ENCODE results near the gene RPL22.

The RPL22 gene

GRCh38 chr1:6199298-6200187, at the start of gene RPL22:
TSS of gene RPL22 (minus strand) at chr1:6199595. CDS start at chr1:6199573, 22 bp downstream.
- FAIRE-seq = peak; percentile 97

DNA sequence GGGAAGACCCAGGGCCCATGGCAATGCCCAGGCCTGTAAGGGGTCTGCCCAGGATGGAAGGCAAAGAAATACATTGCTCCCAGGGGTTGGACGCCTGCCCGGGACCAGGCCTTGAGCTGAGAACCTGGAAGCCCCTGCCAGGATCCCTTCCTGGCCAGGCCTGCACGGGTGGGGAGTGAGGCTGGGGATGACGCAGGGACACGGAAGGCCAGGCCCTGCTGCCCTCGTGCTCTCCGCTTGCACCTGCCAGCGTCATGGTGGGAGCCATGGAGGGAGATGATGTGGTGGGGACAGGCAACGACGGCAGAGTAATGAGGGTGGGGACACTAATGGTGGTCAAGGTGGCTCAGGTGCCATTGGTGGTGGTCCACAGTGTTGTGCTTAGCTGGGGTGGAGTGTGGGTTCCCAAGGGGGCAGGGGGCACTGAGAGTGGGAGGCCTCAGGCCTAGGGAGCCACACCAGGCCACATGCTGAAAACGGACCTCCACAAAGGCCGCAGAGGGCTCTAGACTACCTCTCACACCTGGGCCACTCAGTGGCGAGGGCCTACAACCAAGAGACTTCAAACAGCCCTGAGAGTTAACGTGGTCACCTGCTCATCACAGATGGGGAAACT, 48.9 kb upstream of the RPL22 start:
- FAIRE-seq = no peak
- no peak for DNase-seq (ENCODE audit: extremely low spot score, insufficient read length, low read depth)

More at GRCh38 chr1:6199298-6200187, at the start of gene RPL22:
- peak; percentile 88 for DNase-seq (ENCODE audit: extremely low spot score, insufficient read length, low read depth)

- DNase-seq (ENCODE audit: extremely low spot score, insufficient read length, low read depth) (no peak), FAIRE-seq (no peak)
These were observed 48.3 kb upstream of the RPL22 start for GRCh38 chr1:6247651-6248050.

DNA sequence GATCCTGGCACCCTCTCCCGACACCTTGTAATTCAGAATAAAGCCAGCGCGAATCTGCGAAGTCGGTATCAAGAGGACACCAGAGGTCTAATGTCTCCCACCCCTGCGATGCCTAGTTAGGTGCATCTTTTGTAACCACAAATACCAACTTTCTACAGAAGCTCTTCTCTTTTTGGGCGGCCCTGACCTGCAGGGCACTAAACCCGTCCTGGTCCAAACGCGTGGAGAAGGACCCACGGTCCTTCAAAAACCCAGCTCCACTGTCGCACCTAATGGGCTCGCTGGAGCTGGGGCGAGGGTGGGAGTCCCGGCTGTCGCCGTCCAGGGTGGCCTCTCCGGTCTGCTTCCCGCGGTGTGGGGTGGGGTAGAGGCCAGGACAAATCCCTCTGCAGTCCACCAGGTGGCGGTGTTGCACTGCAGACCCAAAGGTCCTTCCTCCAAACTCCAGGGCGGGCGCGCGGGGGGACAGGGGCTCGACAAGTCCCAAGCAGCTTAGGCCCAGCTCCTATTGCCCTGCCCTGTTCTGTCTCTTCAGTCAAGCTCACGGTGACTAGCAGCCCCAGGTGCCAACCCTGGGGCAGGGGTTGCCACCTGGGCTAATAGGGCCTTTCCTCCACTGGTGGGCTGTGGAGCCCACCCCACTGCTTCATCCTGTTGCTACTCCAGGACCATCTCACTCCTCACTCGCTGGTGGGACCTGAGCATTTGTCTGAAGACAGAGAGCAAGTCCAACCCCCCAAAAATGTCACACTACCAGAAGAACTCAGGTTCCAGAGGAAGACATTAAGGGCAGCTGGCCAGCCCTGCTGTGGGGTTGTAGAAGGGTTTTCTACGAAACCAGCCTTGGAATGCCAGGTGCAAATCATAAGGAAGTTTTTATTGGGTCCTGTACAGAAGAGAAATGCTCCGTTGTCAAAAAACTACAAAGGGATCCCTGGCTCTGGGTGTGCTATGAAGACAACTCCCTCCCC, 47.4 kb upstream of the RPL22 start:
- peak; percentile 78 for FAIRE-seq
- peak; percentile 79 for DNase-seq (ENCODE audit: extremely low spot score, insufficient read length, low read depth)

DNA sequence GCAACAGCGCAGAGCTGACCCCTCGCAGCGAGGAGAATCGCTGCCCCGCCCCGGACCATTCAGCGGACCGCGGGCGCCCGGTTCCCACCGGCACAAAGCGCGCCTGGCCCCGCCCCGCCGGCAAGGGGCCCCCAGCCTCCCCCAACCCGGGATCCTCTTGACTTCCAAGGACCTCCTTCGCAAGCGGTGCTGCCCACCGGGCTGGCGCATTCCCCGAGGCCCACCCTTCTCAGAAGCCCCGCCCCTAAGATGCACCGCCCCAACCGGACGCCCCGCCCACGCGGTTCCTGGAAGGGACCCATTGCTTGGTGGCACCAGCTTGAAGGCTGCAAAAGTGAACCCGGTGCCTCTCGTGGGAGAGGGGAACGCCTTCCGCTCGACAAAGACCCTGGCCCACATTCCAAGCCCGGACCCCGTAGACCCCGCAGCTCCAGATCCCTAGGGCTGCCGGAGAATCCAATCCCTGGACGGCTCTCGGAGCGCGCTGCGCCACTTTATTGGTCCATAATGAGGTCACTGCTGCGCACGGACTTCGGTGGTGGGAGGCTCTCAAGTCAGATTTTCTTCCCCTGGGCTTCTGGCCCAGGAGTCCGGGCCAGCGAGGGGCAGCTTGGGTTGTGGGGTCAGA, 46.6 kb upstream of the RPL22 start:
- peak; percentile 50 for FAIRE-seq
- DNase-seq (ENCODE audit: extremely low spot score, insufficient read length, low read depth) = no peak

- FAIRE-seq = peak; percentile 79
- DNase-seq (ENCODE audit: extremely low spot score, insufficient read length, low read depth) = peak; percentile 83
These were observed 45.9 kb upstream of the RPL22 start for GRCh38 chr1:6245086-6245868.

GRCh38 chr1:6244401-6245049, 45.1 kb upstream of the RPL22 start:
- DNase-seq (ENCODE audit: extremely low spot score, insufficient read length, low read depth) = no peak
- FAIRE-seq = no peak

GRCh38 chr1:6243993-6244392, 44.6 kb upstream of the RPL22 start, which contains the start of gene HES3:
TSS of gene HES3 (plus strand) at chr1:6244179. CDS start at chr1:6244366, 187 bp downstream.
- no peak for FAIRE-seq
- DNase-seq (ENCODE audit: extremely low spot score, insufficient read length, low read depth) = no peak

- DNase-seq (ENCODE audit: extremely low spot score, insufficient read length, low read depth) (no peak), FAIRE-seq (no peak)
These were observed 43.8 kb upstream of the RPL22 start for GRCh38 chr1:6243053-6243834.

GRCh38 chr1:6241887-6242740, 42.7 kb upstream of the RPL22 start:
- DNase-seq (ENCODE audit: extremely low spot score, insufficient read length, low read depth) = no peak
- FAIRE-seq = no peak

DNA sequence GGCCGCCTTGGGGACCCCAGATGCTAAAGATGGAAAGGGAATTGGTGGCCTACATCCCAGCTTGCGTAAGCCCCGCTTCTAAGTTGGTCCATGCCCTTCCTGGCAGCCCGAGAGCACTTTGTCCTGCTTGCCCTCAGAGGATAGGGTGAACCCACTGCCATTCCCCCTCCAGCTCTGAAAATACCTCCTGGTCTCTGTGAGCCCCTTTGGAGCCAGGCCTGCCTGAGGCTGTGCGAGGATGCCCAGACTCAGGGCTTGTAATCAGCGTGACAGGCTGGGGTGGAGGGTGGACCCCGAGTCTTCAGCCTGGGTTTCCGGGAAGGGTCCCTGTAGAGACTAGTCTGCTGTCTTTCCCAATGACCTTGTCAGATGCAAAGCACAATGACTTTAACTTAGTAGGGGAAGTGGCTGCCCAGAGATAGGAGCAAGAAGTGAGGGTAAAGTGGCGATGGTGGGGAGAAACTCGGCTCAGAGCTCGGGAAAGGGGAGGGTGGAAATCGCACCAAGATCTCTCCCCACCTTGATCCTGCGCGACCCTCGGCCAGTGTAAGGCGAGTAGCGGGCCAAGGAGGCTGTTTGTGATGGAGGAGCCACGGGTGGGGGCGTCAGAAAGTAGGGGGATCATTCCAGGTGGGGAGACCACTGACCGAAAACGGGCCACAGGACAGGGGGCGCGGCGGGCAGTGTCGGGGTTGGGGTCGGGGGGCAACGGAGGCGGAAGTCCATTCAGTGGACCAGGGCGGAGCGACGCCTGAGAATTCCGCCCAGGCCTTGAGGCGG, 41.9 kb upstream of the RPL22 start:
- DNase-seq (ENCODE audit: extremely low spot score, insufficient read length, low read depth) (no peak), FAIRE-seq (no peak)

GRCh38 chr1:6239950-6240768, 40.8 kb upstream of the RPL22 start:
- DNase-seq (ENCODE audit: extremely low spot score, insufficient read length, low read depth) (no peak), FAIRE-seq (no peak)

DNA sequence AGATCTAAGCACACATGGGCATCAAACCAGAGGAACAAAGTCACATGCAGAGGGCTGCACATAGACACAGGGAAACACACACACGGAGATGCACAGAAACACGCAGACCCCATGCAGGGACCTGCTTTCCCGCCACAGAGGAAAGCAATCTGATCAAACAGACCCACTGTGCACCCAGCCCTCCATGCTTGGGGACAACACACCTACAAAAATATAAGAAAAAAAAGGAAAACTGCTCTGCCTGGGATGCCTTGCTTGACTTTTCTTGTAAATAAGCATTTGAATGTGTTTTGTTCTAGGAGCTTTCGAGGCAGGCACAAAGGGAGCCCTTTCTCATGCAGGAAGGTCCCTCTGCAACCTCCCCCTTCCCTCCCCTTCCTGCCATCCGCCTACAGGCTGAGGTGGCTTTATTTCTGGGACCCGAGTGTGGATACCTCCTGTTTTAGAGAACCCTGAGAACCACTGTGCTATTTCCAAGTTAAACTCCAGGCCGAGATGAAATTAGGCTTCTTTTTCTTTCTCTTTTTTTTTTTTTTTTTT, 39.9 kb upstream of the RPL22 start:
- FAIRE-seq (no peak), DNase-seq (ENCODE audit: extremely low spot score, insufficient read length, low read depth) (no peak)

DNA sequence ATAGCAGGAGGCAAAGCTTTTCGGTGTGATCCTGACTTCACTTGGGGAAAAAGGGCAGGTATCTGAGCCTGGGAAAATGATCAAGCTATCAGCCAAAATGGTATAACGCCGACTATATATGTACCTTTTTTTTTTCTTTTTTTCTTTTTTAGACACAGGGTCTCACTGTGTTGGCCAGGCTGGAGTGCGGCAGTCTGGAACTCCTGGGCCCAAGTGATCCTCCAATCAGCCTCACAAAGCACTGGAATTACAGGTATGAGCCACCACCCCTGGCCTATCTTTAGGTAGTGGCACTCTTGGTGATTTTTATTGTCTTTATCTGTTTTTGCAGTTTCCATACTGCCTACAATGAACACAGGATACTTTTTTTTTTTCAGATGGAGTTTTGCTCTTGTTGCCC, 37.7 kb upstream of the RPL22 start:
- FAIRE-seq = no peak
- no peak for DNase-seq (ENCODE audit: extremely low spot score, insufficient read length, low read depth)

- DNase-seq (ENCODE audit: extremely low spot score, insufficient read length, low read depth) (no peak), FAIRE-seq (no peak)
These were observed 35.9 kb upstream of the RPL22 start for GRCh38 chr1:6235296-6235677.

Measured in GM18507 (cell line).